Measurements from ENCODE around the gene BRAF. TPM values are rescaled to one million over a fixed set of nuclear protein-coding genes. Genes with fewer than 3 reads are reported as not detected.
"Not testable (repeated sequence)": the region's sequence is repeated elsewhere in the genome, so short reads cannot be mapped to it uniquely, and the experiment has no call there.

BRAF gene
- total RNA-seq, 1 donor from 2014 or later, result 60.5 TPM

GRCh38 chr7:140937702-140938264 lies 13.1 kb upstream of the BRAF start:
- Mint-ChIP-seq H3K9me3 (ENCODE audit: low read depth) (no peaks in the 10 kb centered on the region), H3K27me3 (no peaks in the 10 kb centered on the region), H3K36me3 (ENCODE audit: insufficient read depth) (no peaks in the 10 kb centered on the region), H3K4me1 (ENCODE audit: low read depth) (no peaks in the 10 kb centered on the region), H3K4me3 (ENCODE audit: low read depth) (no peak overlapping the region), H3K27ac (no peak overlapping the region)
- no peak for TF ChIP-seq CTCF (IDR thresholded peaks at IDR 0.05; ENCODE audit: unreplicated experiment)
- DNase-seq (ENCODE audit: low spot score, unreplicated experiment), result no peak

- Mint-ChIP-seq H3K27ac (no peak overlapping the region), H3K36me3 (ENCODE audit: insufficient read depth) (no peaks in the 10 kb centered on the region), H3K4me3 (ENCODE audit: low read depth) (no peak overlapping the region), H3K9me3 (ENCODE audit: low read depth) (no peaks in the 10 kb centered on the region), H3K4me1 (ENCODE audit: low read depth) (no peaks in the 10 kb centered on the region), H3K27me3 (peaks cover 6% of the 10 kb centered on the region)
- no peak for TF ChIP-seq CTCF (IDR thresholded peaks at IDR 0.05; ENCODE audit: unreplicated experiment)
- DNase-seq (ENCODE audit: low spot score, unreplicated experiment), result no peak
Measured at GRCh38 chr7:140928491-140929309, 4.0 kb upstream of the BRAF start.

GRCh38 chr7:140927945-140928344 lies 3.2 kb upstream of the BRAF start:
- H3K4me3 Mint-ChIP-seq (ENCODE audit: low read depth); H3K36me3 Mint-ChIP-seq (ENCODE audit: insufficient read depth); H3K27ac Mint-ChIP-seq; H3K27me3 Mint-ChIP-seq; H3K4me1 Mint-ChIP-seq (ENCODE audit: low read depth); H3K9me3 Mint-ChIP-seq (ENCODE audit: low read depth); DNase-seq (ENCODE audit: low spot score, unreplicated experiment): not testable (repeated sequence)

- no peaks in the 10 kb centered on the region for H3K4me1 Mint-ChIP-seq (ENCODE audit: low read depth)
- peaks cover 2% of the 10 kb centered on the region for H3K27me3 Mint-ChIP-seq
- no peak overlapping the region for H3K27ac Mint-ChIP-seq
- no peaks in the 10 kb centered on the region for H3K36me3 Mint-ChIP-seq (ENCODE audit: insufficient read depth)
- DNase-seq (ENCODE audit: low spot score, unreplicated experiment), result no peak
- no peak overlapping the region for H3K4me3 Mint-ChIP-seq (ENCODE audit: low read depth)
- no peaks in the 10 kb centered on the region for H3K9me3 Mint-ChIP-seq (ENCODE audit: low read depth)
- TF ChIP-seq CTCF (IDR thresholded peaks at IDR 0.05; ENCODE audit: unreplicated experiment), result no peak
Measured at GRCh38 chr7:140927351-140927750, 2.6 kb upstream of the BRAF start.

GRCh38 chr7:140926021-140926817 lies 1.5 kb upstream of the BRAF start:
- no peaks in the 10 kb centered on the region for H3K36me3 Mint-ChIP-seq (ENCODE audit: insufficient read depth)
- peak overlapping the region; percentile 17 for H3K27ac Mint-ChIP-seq
- no peak for DNase-seq (ENCODE audit: low spot score, unreplicated experiment)
- peaks cover 2% of the 10 kb centered on the region for H3K27me3 Mint-ChIP-seq
- TF ChIP-seq CTCF (IDR thresholded peaks at IDR 0.05; ENCODE audit: unreplicated experiment), result no peak
- no peaks in the 10 kb centered on the region for H3K4me1 Mint-ChIP-seq (ENCODE audit: low read depth)
- no peaks in the 10 kb centered on the region for H3K9me3 Mint-ChIP-seq (ENCODE audit: low read depth)
- H3K4me3 Mint-ChIP-seq (ENCODE audit: low read depth), result peak overlapping the region; percentile 92

Data from progenitor cell of endocrine pancreas (in vitro differentiated cells).